Measurements from ENCODE around the gene SCUBE1.

Gene SCUBE1

GRCh38 chr22:43213962-43214361 is 129.2 kb downstream of the SCUBE1 start:
- Histone ChIP-seq H3K4me1 (ENCODE audit: control insufficient read depth, insufficient read depth, low read length, unreplicated experiment) (no peaks in the 10 kb centered on the region), H3K36me3 (ENCODE audit: insufficient read depth, low read length) (no peaks in the 10 kb centered on the region), H2AFZ (ENCODE audit: low read length, unreplicated experiment) (no peak overlapping the region), H3K27ac (ENCODE audit: low read depth, low read length) (no peak overlapping the region), H3K27me3 (ENCODE audit: insufficient read depth, low read length) (no peaks in the 10 kb centered on the region), H3K79me2 (ENCODE audit: control insufficient read depth, insufficient read depth, low read length, unreplicated experiment) (no peaks in the 10 kb centered on the region), H3K4me3 (ENCODE audit: low read depth, low read length) (no peak overlapping the region)

- Histone ChIP-seq H3K36me3 (ENCODE audit: insufficient read depth, low read length) (no peaks in the 10 kb centered on the region), H2AFZ (ENCODE audit: low read length, unreplicated experiment) (no peak overlapping the region), H3K27ac (ENCODE audit: low read depth, low read length) (no peak overlapping the region), H3K79me2 (ENCODE audit: control insufficient read depth, insufficient read depth, low read length, unreplicated experiment) (no peaks in the 10 kb centered on the region), H3K4me1 (ENCODE audit: control insufficient read depth, insufficient read depth, low read length, unreplicated experiment) (no peaks in the 10 kb centered on the region), H3K4me3 (ENCODE audit: low read depth, low read length) (no peak overlapping the region), H3K27me3 (ENCODE audit: insufficient read depth, low read length) (no peaks in the 10 kb centered on the region)
These were observed 130.1 kb downstream of the SCUBE1 start for GRCh38 chr22:43213051-43213450.

DNA sequence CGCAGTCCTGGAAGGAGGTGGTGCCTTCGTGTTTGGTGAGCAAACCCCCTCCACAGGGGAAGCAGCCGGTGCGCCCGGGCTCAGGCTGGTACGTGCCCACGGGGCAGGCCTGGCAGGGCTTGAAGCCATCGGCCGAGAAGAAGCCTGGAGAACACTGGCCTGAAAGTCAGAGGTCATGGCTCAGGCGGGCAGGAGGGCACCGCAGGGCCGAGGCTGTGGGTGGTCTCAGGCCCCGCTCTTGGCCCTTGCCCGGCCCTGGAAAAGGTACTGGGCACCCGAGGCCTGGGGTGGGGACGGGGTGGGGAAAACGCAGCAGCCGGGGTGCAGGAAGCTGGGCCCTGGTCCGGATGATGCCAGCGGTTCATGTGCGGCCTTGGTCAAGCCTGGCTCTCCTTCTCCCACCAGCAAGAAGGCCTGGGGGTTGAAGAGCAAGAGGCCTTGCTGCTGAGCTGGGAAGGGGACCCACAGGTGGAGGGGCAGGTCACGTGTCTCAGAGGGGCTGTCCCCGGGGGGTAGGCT is 130.7 kb downstream of the SCUBE1 start:
- no peak overlapping the region for H2AFZ ChIP-seq (ENCODE audit: low read length, unreplicated experiment)
- no peaks in the 10 kb centered on the region for H3K79me2 ChIP-seq (ENCODE audit: control insufficient read depth, insufficient read depth, low read length, unreplicated experiment)
- H3K36me3 ChIP-seq (ENCODE audit: insufficient read depth, low read length): no peaks in the 10 kb centered on the region
- H3K27me3 ChIP-seq (ENCODE audit: insufficient read depth, low read length): no peaks in the 10 kb centered on the region
- no peak overlapping the region for H3K27ac ChIP-seq (ENCODE audit: low read depth, low read length)
- no peaks in the 10 kb centered on the region for H3K4me1 ChIP-seq (ENCODE audit: control insufficient read depth, insufficient read depth, low read length, unreplicated experiment)
- H3K4me3 ChIP-seq (ENCODE audit: low read depth, low read length): no peak overlapping the region

- Histone ChIP-seq H2AFZ (ENCODE audit: low read length, unreplicated experiment) (no peak overlapping the region), H3K4me3 (ENCODE audit: low read depth, low read length) (no peak overlapping the region), H3K27me3 (ENCODE audit: insufficient read depth, low read length) (no peaks in the 10 kb centered on the region)
These were observed 131.2 kb downstream of the SCUBE1 start for GRCh38 chr22:43211941-43212433.

DNA sequence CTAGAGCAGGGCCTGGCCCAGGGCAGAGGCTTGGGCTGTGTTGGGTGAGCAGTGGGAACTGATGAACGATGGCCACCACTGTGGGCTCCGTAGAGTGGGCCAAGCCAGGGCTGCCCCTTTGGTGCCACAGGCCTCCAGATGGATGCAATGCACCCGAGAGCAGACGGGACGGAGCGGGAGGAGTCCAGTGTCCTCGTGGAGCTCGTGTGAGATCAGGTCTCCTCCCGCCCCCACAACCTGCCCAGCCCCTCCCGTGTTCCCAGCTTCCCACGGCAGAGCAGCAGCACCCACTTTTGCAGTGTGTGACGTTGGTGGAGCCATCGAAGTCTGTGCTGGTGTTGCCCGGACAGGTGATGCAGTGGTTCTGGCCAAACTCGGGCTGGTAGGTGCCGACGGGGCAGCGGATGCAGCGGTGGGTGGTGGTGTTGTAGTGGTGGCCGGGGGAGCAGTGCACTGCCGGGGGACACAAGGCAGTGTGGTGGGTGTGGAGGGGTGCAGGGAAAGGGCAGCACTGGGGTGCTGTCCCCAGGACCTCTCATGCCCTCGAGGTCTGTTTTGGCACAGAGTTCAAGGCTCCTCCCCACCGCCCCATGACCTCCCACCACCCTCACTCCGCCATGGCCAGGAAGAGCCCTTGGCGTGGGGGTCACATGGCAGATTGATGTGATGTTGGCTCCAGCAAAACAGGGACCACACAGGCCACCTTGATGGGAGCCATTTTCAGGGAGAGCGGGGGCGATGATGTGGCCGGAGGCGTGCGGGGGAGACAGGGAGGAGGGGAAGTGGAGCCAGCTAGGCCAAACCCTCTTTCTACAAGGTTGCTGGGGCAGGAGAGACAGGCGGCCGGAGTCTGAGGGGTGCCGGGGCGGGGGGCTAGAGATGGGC is 132.3 kb downstream of the SCUBE1 start:
- Histone ChIP-seq H2AFZ (ENCODE audit: low read length, unreplicated experiment) (no peak overlapping the region), H3K79me2 (ENCODE audit: control insufficient read depth, insufficient read depth, low read length, unreplicated experiment) (no peaks in the 10 kb centered on the region), H3K27me3 (ENCODE audit: insufficient read depth, low read length) (no peaks in the 10 kb centered on the region), H3K27ac (ENCODE audit: low read depth, low read length) (no peak overlapping the region), H3K4me3 (ENCODE audit: low read depth, low read length) (no peak overlapping the region), H3K36me3 (ENCODE audit: insufficient read depth, low read length) (no peaks in the 10 kb centered on the region), H3K4me1 (ENCODE audit: control insufficient read depth, insufficient read depth, low read length, unreplicated experiment) (no peaks in the 10 kb centered on the region)

More at GRCh38 chr22:43211941-43212433, 131.2 kb downstream of the SCUBE1 start:
- no peaks in the 10 kb centered on the region for H3K79me2 ChIP-seq (ENCODE audit: control insufficient read depth, insufficient read depth, low read length, unreplicated experiment)
- no peaks in the 10 kb centered on the region for H3K4me1 ChIP-seq (ENCODE audit: control insufficient read depth, insufficient read depth, low read length, unreplicated experiment)
- no peak overlapping the region for H3K27ac ChIP-seq (ENCODE audit: low read depth, low read length)
- H3K36me3 ChIP-seq (ENCODE audit: insufficient read depth, low read length): no peaks in the 10 kb centered on the region

GRCh38 chr22:43209971-43210370 is 133.2 kb downstream of the SCUBE1 start:
- Histone ChIP-seq H3K36me3 (ENCODE audit: insufficient read depth, low read length) (no peaks in the 10 kb centered on the region), H3K27ac (ENCODE audit: low read depth, low read length) (no peak overlapping the region), H3K79me2 (ENCODE audit: control insufficient read depth, insufficient read depth, low read length, unreplicated experiment) (no peaks in the 10 kb centered on the region), H2AFZ (ENCODE audit: low read length, unreplicated experiment) (no peak overlapping the region), H3K4me1 (ENCODE audit: control insufficient read depth, insufficient read depth, low read length, unreplicated experiment) (no peaks in the 10 kb centered on the region), H3K27me3 (ENCODE audit: insufficient read depth, low read length) (no peaks in the 10 kb centered on the region), H3K4me3 (ENCODE audit: low read depth, low read length) (no peak overlapping the region)

- H3K27me3 ChIP-seq (ENCODE audit: insufficient read depth, low read length): no peaks in the 10 kb centered on the region
- H3K36me3 ChIP-seq (ENCODE audit: insufficient read depth, low read length): no peaks in the 10 kb centered on the region
- H3K79me2 ChIP-seq (ENCODE audit: control insufficient read depth, insufficient read depth, low read length, unreplicated experiment): no peaks in the 10 kb centered on the region
- no peak overlapping the region for H3K4me3 ChIP-seq (ENCODE audit: low read depth, low read length)
- no peaks in the 10 kb centered on the region for H3K4me1 ChIP-seq (ENCODE audit: control insufficient read depth, insufficient read depth, low read length, unreplicated experiment)
- no peak overlapping the region for H3K27ac ChIP-seq (ENCODE audit: low read depth, low read length)
- no peak overlapping the region for H2AFZ ChIP-seq (ENCODE audit: low read length, unreplicated experiment)
These were observed 133.7 kb downstream of the SCUBE1 start for GRCh38 chr22:43209523-43209890.

GRCh38 chr22:43208703-43209522 is 134.3 kb downstream of the SCUBE1 start:
- no peak overlapping the region for H2AFZ ChIP-seq (ENCODE audit: low read length, unreplicated experiment)
- no peaks in the 10 kb centered on the region for H3K79me2 ChIP-seq (ENCODE audit: control insufficient read depth, insufficient read depth, low read length, unreplicated experiment)
- H3K4me1 ChIP-seq (ENCODE audit: control insufficient read depth, insufficient read depth, low read length, unreplicated experiment): no peaks in the 10 kb centered on the region
- H3K27ac ChIP-seq (ENCODE audit: low read depth, low read length): no peak overlapping the region
- no peak overlapping the region for H3K4me3 ChIP-seq (ENCODE audit: low read depth, low read length)
- no peaks in the 10 kb centered on the region for H3K36me3 ChIP-seq (ENCODE audit: insufficient read depth, low read length)
- no peaks in the 10 kb centered on the region for H3K27me3 ChIP-seq (ENCODE audit: insufficient read depth, low read length)

- H2AFZ ChIP-seq (ENCODE audit: low read length, unreplicated experiment): no peak overlapping the region
- H3K27me3 ChIP-seq (ENCODE audit: insufficient read depth, low read length): no peaks in the 10 kb centered on the region
- no peaks in the 10 kb centered on the region for H3K79me2 ChIP-seq (ENCODE audit: control insufficient read depth, insufficient read depth, low read length, unreplicated experiment)
- H3K27ac ChIP-seq (ENCODE audit: low read depth, low read length): no peak overlapping the region
- no peak overlapping the region for H3K4me3 ChIP-seq (ENCODE audit: low read depth, low read length)
- H3K4me1 ChIP-seq (ENCODE audit: control insufficient read depth, insufficient read depth, low read length, unreplicated experiment): no peaks in the 10 kb centered on the region
- H3K36me3 ChIP-seq (ENCODE audit: insufficient read depth, low read length): no peaks in the 10 kb centered on the region
These were observed 135.1 kb downstream of the SCUBE1 start for GRCh38 chr22:43207849-43208702.

GRCh38 chr22:43207386-43207785 is 135.8 kb downstream of the SCUBE1 start:
- no peak overlapping the region for H3K4me3 ChIP-seq (ENCODE audit: low read depth, low read length)
- no peak overlapping the region for H3K27ac ChIP-seq (ENCODE audit: low read depth, low read length)
- H3K27me3 ChIP-seq (ENCODE audit: insufficient read depth, low read length): no peaks in the 10 kb centered on the region
- no peak overlapping the region for H2AFZ ChIP-seq (ENCODE audit: low read length, unreplicated experiment)
- no peaks in the 10 kb centered on the region for H3K79me2 ChIP-seq (ENCODE audit: control insufficient read depth, insufficient read depth, low read length, unreplicated experiment)
- no peaks in the 10 kb centered on the region for H3K4me1 ChIP-seq (ENCODE audit: control insufficient read depth, insufficient read depth, low read length, unreplicated experiment)
- H3K36me3 ChIP-seq (ENCODE audit: insufficient read depth, low read length): no peaks in the 10 kb centered on the region

Data from ACC112 (cell line).